ENCODE results near the gene ZCCHC17. TPM values are rescaled to one million over a fixed set of nuclear protein-coding genes. Genes with fewer than 3 reads are reported as not detected.

The ZCCHC17 gene, protein sequence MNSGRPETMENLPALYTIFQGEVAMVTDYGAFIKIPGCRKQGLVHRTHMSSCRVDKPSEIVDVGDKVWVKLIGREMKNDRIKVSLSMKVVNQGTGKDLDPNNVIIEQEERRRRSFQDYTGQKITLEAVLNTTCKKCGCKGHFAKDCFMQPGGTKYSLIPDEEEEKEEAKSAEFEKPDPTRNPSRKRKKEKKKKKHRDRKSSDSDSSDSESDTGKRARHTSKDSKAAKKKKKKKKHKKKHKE
- 72.4 TPM for polyA plus RNA-seq (2013, experiment 1 of 2)
- 73.0 TPM for polyA plus RNA-seq (2013, experiment 2 of 2)

DNA sequence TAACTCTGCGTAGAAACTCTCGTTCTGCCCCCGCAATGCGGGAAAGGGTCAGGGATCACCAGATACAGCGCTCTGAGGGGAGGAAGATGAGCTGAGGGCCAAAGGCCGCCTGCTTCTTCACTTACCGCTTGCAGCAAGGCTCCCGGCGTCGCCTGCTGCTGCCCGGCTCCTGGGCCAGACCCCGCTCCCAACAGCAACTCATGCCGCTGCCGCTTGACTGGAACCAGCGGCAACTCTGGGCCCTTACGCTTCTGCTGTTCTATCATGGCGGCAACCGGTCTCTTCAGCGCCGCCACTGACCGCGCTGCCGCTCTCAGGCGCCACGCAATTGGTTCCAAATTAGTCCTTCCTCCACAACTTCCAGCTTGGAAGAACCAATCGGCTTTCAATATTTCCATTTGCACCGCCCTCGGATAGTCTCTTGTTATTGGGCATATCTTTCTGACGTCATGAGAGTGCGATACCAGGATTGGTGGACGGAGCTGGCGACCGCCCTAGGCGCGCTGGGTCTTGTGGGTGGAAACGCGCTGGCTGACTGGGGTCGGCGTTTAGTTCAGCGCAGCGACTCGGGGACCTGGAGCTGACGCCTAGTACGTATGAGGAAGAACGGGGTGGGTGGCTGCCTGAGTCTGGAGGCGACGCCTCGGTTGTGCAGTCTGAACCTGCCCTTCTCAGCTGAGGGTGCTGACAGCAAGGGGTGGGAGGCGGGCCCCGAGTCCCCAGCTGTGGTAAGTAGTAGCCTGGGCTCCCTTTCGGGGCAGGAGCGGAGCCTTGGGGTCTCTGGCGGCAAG is at the start of gene ZCCHC17, which contains the start of gene SNRNP40:
Gene ZCCHC17, plus strand, starts transcription at position 547 of the 791 bp plus-strand sequence. CDS start 13,067 bp downstream, outside the sequence.
Gene SNRNP40, minus strand, starts transcription at position 303 of the 791 bp plus-strand sequence. Its CDS starts 37 bp downstream, at position 266.
- Histone ChIP-seq H3K79me2 (ENCODE audit: control insufficient read depth, insufficient read depth, low read length) (peaks cover 53% of the 10 kb centered on the region), H2BK5ac (ENCODE audit: low read length) (peak within 1 kb of the TSS; percentile 82), H3K9ac (ENCODE audit: low read length) (peak within 1 kb of the TSS; percentile 99), H3K23ac (ENCODE audit: low read length) (no peak within 1 kb of the TSS), H3K4me3 (ENCODE audit: low read length) (peak within 1 kb of the TSS; percentile 97), H3K18ac (ENCODE audit: low read length) (peak within 1 kb of the TSS; percentile 71), H3K4ac (ENCODE audit: low read depth, low read length) (peak within 1 kb of the TSS; percentile 99), H4K5ac (ENCODE audit: low read length) (no peak within 1 kb of the TSS), H2BK15ac (replicated peaks; ENCODE audit: low read depth) (no peak within 1 kb of the TSS), H3K4me2 (ENCODE audit: low read length) (peak within 1 kb of the TSS; percentile 94), H2AK5ac (ENCODE audit: low read length) (peak within 1 kb of the TSS; percentile 48), H3K4me1 (ENCODE audit: control insufficient read depth, low read depth, low read length) (peaks cover 7% of the 10 kb centered on the region), H3K36me3 (ENCODE audit: control insufficient read depth, insufficient read depth, low read length) (no peaks in the 10 kb centered on the region), H3K79me1 (ENCODE audit: low read length) (peaks cover 28% of the 10 kb centered on the region), H3K56ac (ENCODE audit: low read length) (peak within 1 kb of the TSS; percentile 99), H2BK120ac (ENCODE audit: low read depth, low read length) (no peak within 1 kb of the TSS), H3K27me3 (ENCODE audit: insufficient read depth, low read length, poor library complexity) (no peaks in the 10 kb centered on the region), H4K8ac (ENCODE audit: low read depth, low read length) (no peak within 1 kb of the TSS), H3K27ac (ENCODE audit: low read depth, low read length) (peak within 1 kb of the TSS; percentile 59)
- no CpG with 5 or more reads among the region's 53 CpGs for WGBS (ENCODE audit: extremely low coverage, insufficient coverage, low lambda C conversion rate)
- peak; percentile 100 for DNase-seq

DNA sequence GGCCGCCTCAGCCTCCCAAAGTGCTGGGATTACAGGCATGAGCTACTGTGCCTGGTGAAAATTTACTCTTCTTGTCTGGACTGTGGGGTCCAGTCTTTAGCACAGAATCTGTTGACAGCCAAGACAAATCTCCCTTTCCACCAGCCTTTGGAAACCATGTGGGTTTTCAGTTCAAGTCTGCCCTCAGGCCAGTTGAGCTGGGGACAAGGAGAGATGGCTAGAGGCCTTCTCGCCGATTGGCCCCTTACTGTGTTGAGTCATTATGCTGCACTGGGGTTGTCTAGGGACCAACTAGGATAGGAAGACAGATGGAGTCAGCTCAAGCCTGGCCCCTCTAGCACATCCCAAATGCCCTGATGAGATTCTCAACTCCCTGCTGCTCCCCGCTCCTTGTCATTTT is 48.6 kb upstream of the ZCCHC17 start:
- Histone ChIP-seq H3K79me1 (ENCODE audit: low read length) (no peaks in the 10 kb centered on the region), H4K8ac (ENCODE audit: low read depth, low read length) (no peak overlapping the region), H3K27me3 (ENCODE audit: insufficient read depth, low read length, poor library complexity) (no peaks in the 10 kb centered on the region), H2BK15ac (replicated peaks; ENCODE audit: low read depth) (no peak overlapping the region), H3K4me3 (ENCODE audit: low read length) (no peak overlapping the region), H3K4me2 (ENCODE audit: low read length) (no peak overlapping the region), H3K27ac (ENCODE audit: low read depth, low read length) (no peak overlapping the region), H4K5ac (ENCODE audit: low read length) (no peak overlapping the region), H3K9ac (ENCODE audit: low read length) (no peak overlapping the region), H2BK120ac (ENCODE audit: low read depth, low read length) (no peak overlapping the region), H2AK5ac (ENCODE audit: low read length) (no peak overlapping the region), H3K4ac (ENCODE audit: low read depth, low read length) (no peak overlapping the region), H3K56ac (ENCODE audit: low read length) (no peak overlapping the region), H3K23ac (ENCODE audit: low read length) (no peak overlapping the region), H3K79me2 (ENCODE audit: control insufficient read depth, insufficient read depth, low read length) (no peaks in the 10 kb centered on the region), H3K18ac (ENCODE audit: low read length) (no peak overlapping the region), H3K36me3 (ENCODE audit: control insufficient read depth, insufficient read depth, low read length) (no peaks in the 10 kb centered on the region), H2BK5ac (ENCODE audit: low read length) (no peak overlapping the region), H3K4me1 (ENCODE audit: control insufficient read depth, low read depth, low read length) (no peaks in the 10 kb centered on the region)
- no peak for DNase-seq
- WGBS (ENCODE audit: extremely low coverage, insufficient coverage, low lambda C conversion rate), result no CpG with 5 or more reads among the region's 4 CpGs

DNA sequence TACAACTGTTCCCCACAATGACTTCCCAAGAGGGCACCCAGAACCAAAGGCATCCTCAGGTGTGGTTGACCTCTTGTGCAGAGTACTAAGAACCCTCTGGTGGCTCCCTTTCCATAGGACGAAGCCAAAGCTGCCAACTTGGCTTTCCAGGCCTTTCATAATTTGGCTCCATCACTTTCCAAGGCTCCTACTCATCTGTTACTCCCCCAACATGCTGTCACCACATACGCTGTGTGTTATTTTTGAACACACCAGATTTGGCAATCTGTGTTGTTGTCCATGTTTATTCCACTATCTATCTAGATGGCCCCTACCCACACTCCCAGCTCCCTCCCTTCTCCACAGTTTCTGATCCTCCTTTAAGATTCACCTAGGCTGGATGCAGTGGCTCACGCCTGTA is 47.0 kb upstream of the ZCCHC17 start:
- Histone ChIP-seq H3K4me2 (ENCODE audit: low read length) (no peak overlapping the region), H4K5ac (ENCODE audit: low read length) (no peak overlapping the region), H3K18ac (ENCODE audit: low read length) (no peak overlapping the region), H3K4me1 (ENCODE audit: control insufficient read depth, low read depth, low read length) (no peaks in the 10 kb centered on the region), H4K8ac (ENCODE audit: low read depth, low read length) (no peak overlapping the region), H3K79me2 (ENCODE audit: control insufficient read depth, insufficient read depth, low read length) (no peaks in the 10 kb centered on the region), H2AK5ac (ENCODE audit: low read length) (no peak overlapping the region), H2BK5ac (ENCODE audit: low read length) (no peak overlapping the region), H3K9ac (ENCODE audit: low read length) (no peak overlapping the region), H2BK15ac (replicated peaks; ENCODE audit: low read depth) (no peak overlapping the region), H3K36me3 (ENCODE audit: control insufficient read depth, insufficient read depth, low read length) (no peaks in the 10 kb centered on the region), H3K27me3 (ENCODE audit: insufficient read depth, low read length, poor library complexity) (no peaks in the 10 kb centered on the region), H2BK120ac (ENCODE audit: low read depth, low read length) (no peak overlapping the region), H3K4ac (ENCODE audit: low read depth, low read length) (no peak overlapping the region), H3K4me3 (ENCODE audit: low read length) (no peak overlapping the region), H3K23ac (ENCODE audit: low read length) (no peak overlapping the region), H3K56ac (ENCODE audit: low read length) (no peak overlapping the region), H3K79me1 (ENCODE audit: low read length) (no peaks in the 10 kb centered on the region), H3K27ac (ENCODE audit: low read depth, low read length) (no peak overlapping the region)
- no peak for DNase-seq
- no CpG with 5 or more reads among the region's 3 CpGs for WGBS (ENCODE audit: extremely low coverage, insufficient coverage, low lambda C conversion rate)

DNA sequence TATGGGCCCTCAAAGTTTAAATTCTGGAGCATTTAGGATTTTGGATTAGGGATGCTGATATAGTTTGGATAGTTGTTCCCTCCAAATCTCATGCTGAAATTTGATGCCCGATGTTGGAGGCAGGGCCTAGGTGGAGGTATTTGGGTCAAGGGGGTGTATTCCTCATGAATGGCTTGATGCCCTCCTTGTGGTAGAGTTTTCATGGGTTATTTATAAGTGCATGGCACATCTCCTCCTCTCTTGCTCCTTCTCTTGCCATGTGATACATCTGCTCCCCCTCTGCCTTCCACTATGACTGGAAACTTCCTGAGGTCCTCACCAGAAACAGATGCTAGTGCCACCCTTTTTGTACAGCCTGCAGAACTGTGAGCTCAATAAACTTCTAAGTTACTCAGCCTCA is 39.6 kb upstream of the ZCCHC17 start:
- no peak overlapping the region for H3K56ac ChIP-seq (ENCODE audit: low read length)
- DNase-seq, result no peak
- no peak overlapping the region for H4K8ac ChIP-seq (ENCODE audit: low read depth, low read length)
- no peak overlapping the region for H2AK5ac ChIP-seq (ENCODE audit: low read length)
- no peak overlapping the region for H3K9ac ChIP-seq (ENCODE audit: low read length)
- no peak overlapping the region for H2BK5ac ChIP-seq (ENCODE audit: low read length)
- H3K27ac ChIP-seq (ENCODE audit: low read depth, low read length), result no peak overlapping the region
- no peaks in the 10 kb centered on the region for H3K79me1 ChIP-seq (ENCODE audit: low read length)
- H2BK15ac ChIP-seq (replicated peaks; ENCODE audit: low read depth), result no peak overlapping the region
- no peak overlapping the region for H3K18ac ChIP-seq (ENCODE audit: low read length)
- H3K23ac ChIP-seq (ENCODE audit: low read length), result no peak overlapping the region
- no peaks in the 10 kb centered on the region for H3K27me3 ChIP-seq (ENCODE audit: insufficient read depth, low read length, poor library complexity)
- no peak overlapping the region for H3K4me2 ChIP-seq (ENCODE audit: low read length)
- H3K79me2 ChIP-seq (ENCODE audit: control insufficient read depth, insufficient read depth, low read length), result no peaks in the 10 kb centered on the region
- no peaks in the 10 kb centered on the region for H3K36me3 ChIP-seq (ENCODE audit: control insufficient read depth, insufficient read depth, low read length)
- H3K4me3 ChIP-seq (ENCODE audit: low read length), result no peak overlapping the region
- no peak overlapping the region for H2BK120ac ChIP-seq (ENCODE audit: low read depth, low read length)
- no peaks in the 10 kb centered on the region for H3K4me1 ChIP-seq (ENCODE audit: control insufficient read depth, low read depth, low read length)
- no peak overlapping the region for H3K4ac ChIP-seq (ENCODE audit: low read depth, low read length)
- WGBS (ENCODE audit: extremely low coverage, insufficient coverage, low lambda C conversion rate), result no CpG with 5 or more reads among the region's 1 CpG
- H4K5ac ChIP-seq (ENCODE audit: low read length), result no peak overlapping the region

DNA sequence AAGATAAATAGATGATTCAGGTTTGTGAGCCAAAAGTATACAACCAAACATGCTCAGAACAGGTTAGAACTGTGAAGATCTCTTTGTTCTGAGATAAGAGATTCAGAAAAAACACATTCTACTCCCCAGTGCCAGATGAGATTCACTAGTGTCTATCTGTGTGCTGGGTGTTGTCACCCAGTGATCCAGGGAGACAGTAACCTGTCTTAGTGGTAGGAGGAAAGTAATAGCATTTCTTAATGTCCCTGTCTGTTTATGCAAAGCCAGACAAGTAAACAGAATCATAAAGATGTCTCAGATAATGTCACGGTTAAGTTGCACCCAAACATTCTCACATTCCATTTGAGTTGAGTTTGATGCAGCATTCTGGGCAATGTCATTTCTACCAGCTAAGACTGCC is 38.3 kb upstream of the ZCCHC17 start:
- no CpG with 5 or more reads among the region's 1 CpG for WGBS (ENCODE audit: extremely low coverage, insufficient coverage, low lambda C conversion rate)
- H3K4me2 ChIP-seq (ENCODE audit: low read length), result no peak overlapping the region
- no peak for DNase-seq
- no peak overlapping the region for H4K8ac ChIP-seq (ENCODE audit: low read depth, low read length)
- no peaks in the 10 kb centered on the region for H3K36me3 ChIP-seq (ENCODE audit: control insufficient read depth, insufficient read depth, low read length)
- H2AK5ac ChIP-seq (ENCODE audit: low read length), result no peak overlapping the region
- no peaks in the 10 kb centered on the region for H3K79me2 ChIP-seq (ENCODE audit: control insufficient read depth, insufficient read depth, low read length)
- no peak overlapping the region for H4K5ac ChIP-seq (ENCODE audit: low read length)
- no peak overlapping the region for H3K4me3 ChIP-seq (ENCODE audit: low read length)
- H3K79me1 ChIP-seq (ENCODE audit: low read length), result no peaks in the 10 kb centered on the region
- H3K18ac ChIP-seq (ENCODE audit: low read length), result no peak overlapping the region
- H2BK15ac ChIP-seq (replicated peaks; ENCODE audit: low read depth), result no peak overlapping the region
- H3K4me1 ChIP-seq (ENCODE audit: control insufficient read depth, low read depth, low read length), result no peaks in the 10 kb centered on the region
- no peak overlapping the region for H3K23ac ChIP-seq (ENCODE audit: low read length)
- H3K56ac ChIP-seq (ENCODE audit: low read length), result no peak overlapping the region
- no peak overlapping the region for H3K4ac ChIP-seq (ENCODE audit: low read depth, low read length)
- no peaks in the 10 kb centered on the region for H3K27me3 ChIP-seq (ENCODE audit: insufficient read depth, low read length, poor library complexity)
- H2BK120ac ChIP-seq (ENCODE audit: low read depth, low read length), result no peak overlapping the region
- H3K27ac ChIP-seq (ENCODE audit: low read depth, low read length), result no peak overlapping the region
- H3K9ac ChIP-seq (ENCODE audit: low read length), result no peak overlapping the region
- H2BK5ac ChIP-seq (ENCODE audit: low read length), result no peak overlapping the region
